ENCODE data around the gene CABS1. TPM values are rescaled to one million over a fixed set of nuclear protein-coding genes. Genes with fewer than 3 reads are reported as not detected.

The CABS1 gene
- total RNA-seq (not detected), polyA plus RNA-seq (not detected)

DNA sequence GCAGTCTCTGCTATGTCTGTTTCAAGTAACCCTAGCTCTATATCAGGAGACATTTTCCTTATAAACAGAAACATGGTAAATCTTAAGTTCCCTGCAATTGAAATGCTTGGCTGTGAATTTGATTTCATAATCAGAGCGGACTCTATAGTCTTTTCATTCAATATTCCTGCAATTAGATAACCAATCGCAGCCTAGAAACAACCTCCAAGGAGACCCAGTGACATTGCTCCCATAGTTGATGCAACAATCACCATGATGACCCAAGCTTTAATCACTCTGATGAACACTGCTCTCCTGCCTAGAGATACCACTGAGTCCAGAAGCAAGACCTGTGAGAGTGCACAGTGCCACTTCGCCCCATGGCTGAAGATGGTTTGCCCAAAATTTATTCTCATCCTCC lies at the start of gene CABS1:
Gene CABS1, plus strand, starts transcription at position 301 of the 400 bp plus-strand sequence. Its CDS starts 59 bp downstream, at position 360.
- TF ChIP-seq, protein P1, sequence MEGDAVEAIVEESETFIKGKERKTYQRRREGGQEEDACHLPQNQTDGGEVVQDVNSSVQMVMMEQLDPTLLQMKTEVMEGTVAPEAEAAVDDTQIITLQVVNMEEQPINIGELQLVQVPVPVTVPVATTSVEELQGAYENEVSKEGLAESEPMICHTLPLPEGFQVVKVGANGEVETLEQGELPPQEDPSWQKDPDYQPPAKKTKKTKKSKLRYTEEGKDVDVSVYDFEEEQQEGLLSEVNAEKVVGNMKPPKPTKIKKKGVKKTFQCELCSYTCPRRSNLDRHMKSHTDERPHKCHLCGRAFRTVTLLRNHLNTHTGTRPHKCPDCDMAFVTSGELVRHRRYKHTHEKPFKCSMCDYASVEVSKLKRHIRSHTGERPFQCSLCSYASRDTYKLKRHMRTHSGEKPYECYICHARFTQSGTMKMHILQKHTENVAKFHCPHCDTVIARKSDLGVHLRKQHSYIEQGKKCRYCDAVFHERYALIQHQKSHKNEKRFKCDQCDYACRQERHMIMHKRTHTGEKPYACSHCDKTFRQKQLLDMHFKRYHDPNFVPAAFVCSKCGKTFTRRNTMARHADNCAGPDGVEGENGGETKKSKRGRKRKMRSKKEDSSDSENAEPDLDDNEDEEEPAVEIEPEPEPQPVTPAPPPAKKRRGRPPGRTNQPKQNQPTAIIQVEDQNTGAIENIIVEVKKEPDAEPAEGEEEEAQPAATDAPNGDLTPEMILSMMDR (IDR thresholded peaks at IDR 0.05) = no peak
- ATAC-seq (no peak), FAIRE-seq (no peak), DNase-seq (no peak)
- no peaks in the 10 kb centered on the region for H3K27me3 ChIP-seq
- H3K36me3 ChIP-seq = no peaks in the 10 kb centered on the region
- no peak within 1 kb of the TSS for H3K27ac ChIP-seq
- H3K4me3 ChIP-seq = no peak within 1 kb of the TSS
- H3K9me3 ChIP-seq = no peaks in the 10 kb centered on the region
- intact Hi-C loops (cut with DNase I) = no loop called here
- 80 to 82% methylated on average over 3 of the region's 3 CpGs for WGBS, 2 donors
- no peaks in the 10 kb centered on the region for H3K4me1 ChIP-seq

DNA sequence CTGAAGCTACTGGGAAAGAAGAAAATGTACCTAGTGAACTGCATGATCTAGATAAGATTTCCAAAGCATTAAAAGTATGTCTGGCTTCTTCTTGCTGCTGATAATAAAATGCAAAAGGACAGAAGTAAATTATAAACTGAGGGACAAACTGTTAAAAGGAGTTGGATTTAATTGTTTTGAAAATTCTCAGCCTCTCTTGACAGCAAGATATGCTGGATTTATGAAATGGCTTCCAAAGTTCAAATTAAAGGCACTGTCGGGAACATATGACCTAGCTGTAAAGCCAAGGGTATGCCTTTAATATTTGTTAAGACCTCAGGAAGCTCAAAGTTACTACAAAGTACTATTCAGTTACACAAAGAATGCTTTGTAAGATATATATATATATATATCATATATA lies 46.1 kb upstream of the CABS1 start:
- Histone ChIP-seq H3K4me1 (no peaks in the 10 kb centered on the region), H3K27me3 (no peaks in the 10 kb centered on the region), H3K4me3 (no peak overlapping the region), H3K36me3 (no peaks in the 10 kb centered on the region), H3K9me3 (no peaks in the 10 kb centered on the region), H3K27ac (no peak overlapping the region)
- intact Hi-C loops (cut with DNase I) = no loop called here
- TF ChIP-seq, protein P1 (IDR thresholded peaks at IDR 0.05) = no peak
- ATAC-seq (no peak), DNase-seq (no peak), FAIRE-seq (no peak)
- WGBS, 2 donors = 56 to 65% methylated on average over 1 of the region's 1 CpG

DNA sequence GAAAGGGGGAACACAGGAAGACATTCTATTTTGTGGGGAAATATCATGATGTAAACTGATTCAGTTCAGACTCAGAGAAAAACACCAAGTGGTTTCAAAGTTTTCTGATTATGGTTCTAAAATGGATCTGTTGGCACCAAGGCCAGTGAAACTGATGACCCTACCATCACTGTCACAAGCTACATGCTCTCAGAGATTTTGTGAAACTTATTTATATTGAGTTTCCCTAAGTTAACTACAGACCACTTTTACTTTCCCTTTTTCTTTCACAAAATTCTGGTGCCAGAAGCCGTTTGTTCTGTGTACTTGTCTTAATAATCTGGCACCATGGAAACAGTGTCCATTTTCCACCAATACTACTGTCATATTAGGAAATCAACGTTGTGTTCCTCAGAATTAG lies 43.4 kb upstream of the CABS1 start:
- no peak for ATAC-seq
- no peaks in the 10 kb centered on the region for H3K27me3 ChIP-seq
- H3K4me3 ChIP-seq = no peak overlapping the region
- TF ChIP-seq, protein P1 (IDR thresholded peaks at IDR 0.05) = no peak
- FAIRE-seq = no peak
- H3K4me1 ChIP-seq = no peaks in the 10 kb centered on the region
- H3K36me3 ChIP-seq = no peaks in the 10 kb centered on the region
- intact Hi-C loops (cut with DNase I) = no loop called here
- H3K9me3 ChIP-seq = no peaks in the 10 kb centered on the region
- H3K27ac ChIP-seq = no peak overlapping the region
- DNase-seq = no peak
- 39 to 65% methylated on average over 2 of the region's 2 CpGs for WGBS, 2 donors

DNA sequence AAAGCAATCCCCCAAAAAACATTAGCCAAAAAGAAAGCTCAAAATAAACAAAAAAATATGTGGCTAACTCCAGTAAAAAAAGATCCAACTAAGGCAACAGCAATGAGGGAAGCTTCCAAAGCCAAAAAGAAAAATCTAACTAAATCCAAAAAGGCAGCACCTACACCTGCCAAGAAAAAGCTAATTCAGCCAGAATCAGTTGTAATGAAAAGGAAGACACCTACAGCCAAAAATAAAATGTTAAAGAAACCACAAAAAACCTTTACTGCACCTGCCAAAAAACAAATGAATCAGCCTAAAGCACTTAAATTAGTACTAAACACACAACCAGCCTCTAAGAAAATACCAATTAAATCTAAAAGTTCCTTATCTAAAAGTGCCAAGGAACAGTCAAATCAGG lies 37.2 kb upstream of the CABS1 start:
- TF ChIP-seq, protein P1 (IDR thresholded peaks at IDR 0.05) = no peak
- H3K9me3 ChIP-seq = no peaks in the 10 kb centered on the region
- no peaks in the 10 kb centered on the region for H3K27me3 ChIP-seq
- no peak for DNase-seq
- H3K27ac ChIP-seq = no peak overlapping the region
- H3K4me1 ChIP-seq = no peaks in the 10 kb centered on the region
- no peak for FAIRE-seq
- intact Hi-C loops (cut with DNase I) = no loop called here
- H3K4me3 ChIP-seq = no peak overlapping the region
- ATAC-seq = no peak
- H3K36me3 ChIP-seq = no peaks in the 10 kb centered on the region

DNA sequence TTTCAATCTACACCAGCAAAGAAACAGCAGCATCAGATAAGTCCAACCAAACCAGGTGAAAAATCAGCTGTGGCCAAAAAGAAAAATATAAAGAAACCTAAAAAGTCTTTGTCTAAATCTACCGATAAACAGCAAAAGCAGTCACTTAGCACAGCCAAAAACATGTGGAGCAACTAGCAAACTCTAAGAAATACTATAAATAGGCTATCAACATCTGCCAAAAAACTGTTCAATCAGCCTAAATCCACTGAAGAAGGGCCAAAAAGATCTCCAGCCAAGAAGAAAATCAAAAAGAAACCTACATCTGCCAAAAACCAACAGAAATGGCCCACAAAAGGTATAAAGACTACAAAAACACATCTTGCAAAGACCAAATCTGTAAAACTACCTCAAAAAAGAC lies 36.7 kb upstream of the CABS1 start:
- intact Hi-C loops (cut with DNase I) = no loop called here
- DNase-seq (no peak), FAIRE-seq (no peak), ATAC-seq (no peak)
- H3K27me3 ChIP-seq = no peaks in the 10 kb centered on the region
- no peaks in the 10 kb centered on the region for H3K9me3 ChIP-seq
- TF ChIP-seq, protein P1 (IDR thresholded peaks at IDR 0.05) = no peak
- H3K36me3 ChIP-seq = no peaks in the 10 kb centered on the region
- WGBS, 2 donors = 38 to 60% methylated on average over 1 of the region's 1 CpG
- no peaks in the 10 kb centered on the region for H3K4me1 ChIP-seq
- H3K27ac ChIP-seq = no peak overlapping the region
- H3K4me3 ChIP-seq = no peak overlapping the region
